HAP-1 (cell line): ENCODE data around the gene A3GALT2.

Source experiments
- DNase-seq, 2 experiments: peaks; one replicate each; pipeline ENCODE4 v3.0.0-alpha.2; 2016 to 2020; ENCODE audit warnings: low spot score in 2 of 2
- H3K27me3 ChIP-seq: fragments of 250-450 bp; sonication (Bioruptor Pico); 2 replicates; pipeline ENCODE4 v1.5.1; 2020; ENCODE audit warnings: low read depth, mild to moderate bottlenecking, moderate library complexity
- H3K36me3 ChIP-seq: fragments of 250-450 bp; sonication (Bioruptor Pico); replicated peaks from 2 replicates; pipeline ENCODE4 v1.5.1; 2020; ENCODE audit warnings: mild to moderate bottlenecking
- H3K4me1 ChIP-seq: fragments of 250-450 bp; sonication (Bioruptor Pico); 2 replicates; pipeline ENCODE4 v1.5.1; 2020; ENCODE audit warnings: mild to moderate bottlenecking
- H3K4me3 ChIP-seq: fragments of 250-450 bp; sonication (Bioruptor Pico); 2 replicates; pipeline ENCODE4 v1.5.1; 2020; ENCODE audit warnings: mild to moderate bottlenecking, moderate library complexity
- H3K9me3 ChIP-seq: fragments of 250-450 bp; sonication (Bioruptor Pico); 2 replicates; pipeline ENCODE4 v1.5.1; 2020; ENCODE audit warnings: mild to moderate bottlenecking, moderate library complexity
- in situ Hi-C: fragments of 300-500 bp; cut with MboI; formaldehyde crosslinking; loops from 3 replicates; pipeline ENCODE4 v1.14.3; 2020; ENCODE audit warnings: low sequenced_read_pairs, inconsistent platforms, mixed read lengths

The A3GALT2 gene

GRCh38 chr1:33268927-33269610 is 51.8 kb downstream of the A3GALT2 start:
- DNase-seq: no peak
- Histone ChIP-seq H3K4me1 (no peaks in the 10 kb centered on the region), H3K36me3 (0 out of 2 replicates have a peak, but pooled peaks cover 3% of the 10 kb centered on the region), H3K9me3 (no peaks in the 10 kb centered on the region), H3K27me3 (no peaks in the 10 kb centered on the region), H3K4me3 (no peak overlapping the region)
- in situ Hi-C loops: no loop called here

- DNase-seq: no peak
These were observed 52.4 kb downstream of the A3GALT2 start for GRCh38 chr1:33268457-33268856.

GRCh38 chr1:33267468-33268205 is 53.3 kb downstream of the A3GALT2 start:
- Histone ChIP-seq H3K36me3 (0 out of 2 replicates have a peak, but pooled peaks cover 6% of the 10 kb centered on the region), H3K4me1 (no peaks in the 10 kb centered on the region), H3K27me3 (no peaks in the 10 kb centered on the region), H3K9me3 (no peaks in the 10 kb centered on the region), H3K4me3 (no peak overlapping the region)
- no peak for DNase-seq
- in situ Hi-C loops: no loop called here

More at GRCh38 chr1:33268457-33268856, 52.4 kb downstream of the A3GALT2 start:
- 0 out of 2 replicates have a peak, but pooled peaks cover 3% of the 10 kb centered on the region for H3K36me3 ChIP-seq
- no peaks in the 10 kb centered on the region for H3K4me1 ChIP-seq
- in situ Hi-C loops: no loop called here
- no peaks in the 10 kb centered on the region for H3K27me3 ChIP-seq
- H3K4me3 ChIP-seq: no peak overlapping the region
- no peaks in the 10 kb centered on the region for H3K9me3 ChIP-seq

- Histone ChIP-seq H3K4me1 (no peaks in the 10 kb centered on the region), H3K36me3 (0 out of 2 replicates have a peak, but pooled peaks cover 6% of the 10 kb centered on the region), H3K27me3 (no peaks in the 10 kb centered on the region), H3K4me3 (no peak overlapping the region), H3K9me3 (no peaks in the 10 kb centered on the region)
- in situ Hi-C loops: no loop called here
- DNase-seq: no peak
These were observed 54.1 kb downstream of the A3GALT2 start for GRCh38 chr1:33266766-33267165.

GRCh38 chr1:33265780-33266605 is 54.9 kb downstream of the A3GALT2 start:
- Histone ChIP-seq H3K27me3 (no peaks in the 10 kb centered on the region), H3K4me1 (0 out of 2 replicates have a peak, but pooled peaks cover 2% of the 10 kb centered on the region), H3K9me3 (no peaks in the 10 kb centered on the region), H3K4me3 (no peak overlapping the region), H3K36me3 (0 out of 2 replicates have a peak, but pooled peaks cover 6% of the 10 kb centered on the region)
- in situ Hi-C loops: no loop called here
- no peak for DNase-seq

GRCh38 chr1:33263890-33264504 is 56.9 kb downstream of the A3GALT2 start:
- Histone ChIP-seq H3K4me1 (0 out of 2 replicates have a peak, but pooled peaks cover 2% of the 10 kb centered on the region), H3K4me3 (no peak overlapping the region), H3K27me3 (no peaks in the 10 kb centered on the region), H3K36me3 (0 out of 2 replicates have a peak, but pooled peaks cover 3% of the 10 kb centered on the region), H3K9me3 (no peaks in the 10 kb centered on the region)
- in situ Hi-C loops: no loop called here
- no peak for DNase-seq

GRCh38 chr1:33261344-33261743 is 59.6 kb downstream of the A3GALT2 start:
- in situ Hi-C loops: no loop called here
- no peak for DNase-seq
- no peaks in the 10 kb centered on the region for H3K27me3 ChIP-seq
- no peak overlapping the region for H3K4me3 ChIP-seq
- H3K9me3 ChIP-seq: no peaks in the 10 kb centered on the region
- 0 out of 2 replicates have a peak, but pooled peaks cover 3% of the 10 kb centered on the region for H3K36me3 ChIP-seq
- H3K4me1 ChIP-seq: peaks cover 7% of the 10 kb centered on the region; the same call in 1 of the 2 replicates

- DNase-seq: no peak
- H3K4me1 ChIP-seq: peaks cover 7% of the 10 kb centered on the region; the same call in 1 of the 2 replicates
- H3K9me3 ChIP-seq: no peaks in the 10 kb centered on the region
- no peak overlapping the region for H3K4me3 ChIP-seq
- H3K27me3 ChIP-seq: no peaks in the 10 kb centered on the region
- in situ Hi-C loops: no loop called here
- 0 out of 2 replicates have a peak, but pooled peaks cover 3% of the 10 kb centered on the region for H3K36me3 ChIP-seq
These were observed 60.5 kb downstream of the A3GALT2 start for GRCh38 chr1:33260439-33260838.

GRCh38 chr1:33259879-33260278 is 61.0 kb downstream of the A3GALT2 start:
- H3K4me3 ChIP-seq: no peak overlapping the region
- no peaks in the 10 kb centered on the region for H3K9me3 ChIP-seq
- in situ Hi-C loops: no loop called here
- DNase-seq: no peak
- 0 out of 2 replicates have a peak, but pooled peaks cover 3% of the 10 kb centered on the region for H3K36me3 ChIP-seq
- H3K27me3 ChIP-seq: no peaks in the 10 kb centered on the region
- H3K4me1 ChIP-seq: peaks cover 7% of the 10 kb centered on the region; the same call in 1 of the 2 replicates

GRCh38 chr1:33258788-33259274 is 62.1 kb downstream of the A3GALT2 start:
- Histone ChIP-seq H3K36me3 (0 out of 2 replicates have a peak, but pooled peaks cover 3% of the 10 kb centered on the region), H3K27me3 (no peaks in the 10 kb centered on the region), H3K4me3 (no peak overlapping the region), H3K4me1 (peaks cover 7% of the 10 kb centered on the region; the same call in 1 of the 2 replicates), H3K9me3 (no peaks in the 10 kb centered on the region)
- no peak for DNase-seq
- in situ Hi-C loops: no loop called here

- Histone ChIP-seq H3K4me1 (peaks cover 7% of the 10 kb centered on the region; the same call in 1 of the 2 replicates), H3K4me3 (peak overlapping the region; percentile 60), H3K36me3 (0 out of 2 replicates have a peak, but pooled peaks cover 3% of the 10 kb centered on the region), H3K27me3 (no peaks in the 10 kb centered on the region), H3K9me3 (no peaks in the 10 kb centered on the region)
- DNase-seq: no peak
- in situ Hi-C loops: no loop called here
These were observed 62.9 kb downstream of the A3GALT2 start for GRCh38 chr1:33257772-33258712.

- peaks cover 7% of the 10 kb centered on the region; the same call in 1 of the 2 replicates for H3K4me1 ChIP-seq
- no peaks in the 10 kb centered on the region for H3K36me3 ChIP-seq
- peak overlapping the region; percentile 60 for H3K4me3 ChIP-seq
- no peak for DNase-seq
- in situ Hi-C loops: no loop called here
- no peaks in the 10 kb centered on the region for H3K27me3 ChIP-seq
- H3K9me3 ChIP-seq: no peaks in the 10 kb centered on the region
These were observed 63.6 kb downstream of the A3GALT2 start for GRCh38 chr1:33257207-33257771.
